Endothelial cell of umbilical vein (primary cell): ENCODE results near the gene NPC1L1. TPM values are rescaled to one million over a fixed set of nuclear protein-coding genes. Genes with fewer than 3 reads are reported as not detected.

Experiments
- BruUV-seq: library from RNA; stranded (reverse); fragments of 400-500 nt; replicated peaks from 2 replicates; lab custom pipeline; 2021; lab: Mats Ljungman, UMichigan
- CTCF ChIA-PET: fragments of 300-600, 350-600 bp; sonication (Branson Sonifier 250); formaldehyde crosslinking; loops from one replicate; lab custom pipeline; 2021; ENCODE audit warnings: antibody characterized with exemption, inconsistent platforms; lab: Charles Lee
- POLR2A ChIA-PET: fragments of 300-600, 350-600 bp; sonication (Branson Sonifier 250); formaldehyde crosslinking; loops from one replicate; lab custom pipeline; 2021; ENCODE audit warnings: antibody characterized with exemption, inconsistent platforms; lab: Charles Lee
- DNase-seq: peaks from one replicate; pipeline ENCODE4 v3.0.0-alpha.2; 2011; ENCODE audit warnings: low read depth, low spot score
- FAIRE-seq: peaks from 2 replicates; lab custom pipeline; 2011; peaks lifted over from hg19 to GRCh38; lab: Jason Lieb, UNC
- H2AFZ ChIP-seq: 2 replicates; pipeline ENCODE4 v1.6.0; 2012; ENCODE audit warnings: low read depth, low read length, control low read depth, inconsistent platforms
- H3K27ac ChIP-seq: 2 replicates; pipeline ENCODE4 v1.5.1; 2011; ENCODE audit warnings: low read depth, mild to moderate bottlenecking, control low read depth, low read length, moderate library complexity; ENCODE audit not compliant: insufficient read depth
- H3K27me3 ChIP-seq, 2 experiments: 2 replicates each; pipeline versions ENCODE4 v1.6.0 to v1.6.1; 2011; ENCODE audit warnings: low read length in 2 of 2, mixed read lengths in 1 of 2; ENCODE audit not compliant: control insufficient read depth in 2 of 2, insufficient read depth in 2 of 2
- H3K36me3 ChIP-seq, 2 experiments: 2 replicates in 1 of 2; 3 replicates in 1 of 2; pipeline ENCODE4 v1.5.1; 2011; ENCODE audit warnings: low read length in 2 of 2, mild to moderate bottlenecking in 1 of 2, moderate library complexity in 1 of 2; ENCODE audit not compliant: control insufficient read depth in 2 of 2, insufficient read depth in 2 of 2; ENCODE audit errors: extremely low read depth in 1 of 2
- H3K4me1 ChIP-seq: 3 replicates; pipeline ENCODE4 v1.5.1; 2011; ENCODE audit warnings: mild to moderate bottlenecking, low read length; ENCODE audit not compliant: control insufficient read depth, insufficient read depth; ENCODE audit errors: extremely low read depth
- H3K4me2 ChIP-seq: 2 replicates; pipeline ENCODE4 v1.6.1; 2011; ENCODE audit warnings: low read length, control low read depth, mixed read lengths; ENCODE audit not compliant: insufficient read depth
- H3K4me3 ChIP-seq, 3 experiments: fragments of 200-600 bp in 1 of 3; sonication (generic), shearing (Covaris generic) in 1 of 3; replicated peaks in 1 of 3; 2 replicates each; pipeline ENCODE4 v1.5.1; 2011 to 2016; ENCODE audit warnings: control low read depth in 3 of 3, low read length in 3 of 3, mild to moderate bottlenecking in 2 of 3, inconsistent platforms in 1 of 3, low read depth in 1 of 3, moderate library complexity in 1 of 3; ENCODE audit not compliant: insufficient read depth in 1 of 3
- H3K79me2 ChIP-seq: 2 replicates; pipeline ENCODE4 v1.6.0; 2012; ENCODE audit warnings: low read length, inconsistent platforms; ENCODE audit not compliant: control insufficient read depth, insufficient read depth
- H3K9ac ChIP-seq: replicated peaks from 2 replicates; pipeline ENCODE3; 2011; ENCODE audit warnings: low read length, control low read depth; ENCODE audit not compliant: insufficient read depth; ENCODE audit errors: extremely low read depth
- H3K9me1 ChIP-seq: replicated peaks from 3 replicates; pipeline ENCODE4 v1.6.0; 2011; ENCODE audit warnings: mild to moderate bottlenecking, low read length; ENCODE audit not compliant: control insufficient read depth, insufficient read depth; ENCODE audit errors: extremely low read depth
- H3K9me3 ChIP-seq: replicated peaks from 2 replicates; pipeline ENCODE4 v1.5.1; 2012; ENCODE audit warnings: low read length, inconsistent platforms; ENCODE audit not compliant: control insufficient read depth, insufficient read depth
- H4K20me1 ChIP-seq: replicated peaks from 2 replicates; pipeline ENCODE3; 2011; ENCODE audit warnings: mild to moderate bottlenecking, low read length; ENCODE audit not compliant: control insufficient read depth, insufficient read depth; ENCODE audit errors: extremely low read depth
- CTCF ChIP-seq, 2 donors: IDR thresholded peaks; 1 replicate in 1 of 2; 2 replicates in 1 of 2; pipeline ENCODE4 v1.5.1; 2011; ENCODE audit warnings: low read length in 2 of 2, mild to moderate bottlenecking in 2 of 2, moderate library complexity in 2 of 2, control low read depth in 1 of 2, inconsistent platforms in 1 of 2, low read depth in 1 of 2; ENCODE audit not compliant: insufficient read depth in 1 of 2; ENCODE audit errors: extremely low read depth in 1 of 2
- EZH2 ChIP-seq: IDR thresholded peaks from 2 replicates; pipeline ENCODE4 v1.6.1; 2012; ENCODE audit warnings: borderline replicate concordance, low read depth, mild to moderate bottlenecking, moderate library complexity, low read length, inconsistent platforms; ENCODE audit not compliant: severe bottlenecking
- FOS ChIP-seq: IDR thresholded peaks from 2 replicates; pipeline ENCODE4 v1.6.1; 2011; ENCODE audit warnings: mild to moderate bottlenecking, low read length, moderate library complexity, borderline replicate concordance; ENCODE audit not compliant: insufficient read depth
- GATA2 ChIP-seq: IDR thresholded peaks from 2 replicates; pipeline ENCODE4 v1.7.0; 2011; ENCODE audit warnings: low read depth, mild to moderate bottlenecking, moderate library complexity, mixed read lengths, low read length; ENCODE audit not compliant: insufficient read length, insufficient read depth
- JUN ChIP-seq: IDR thresholded peaks from 2 replicates; pipeline ENCODE4 v1.6.1; 2011; ENCODE audit warnings: borderline replicate concordance, low read depth; ENCODE audit not compliant: insufficient read length, insufficient read depth
- MAX ChIP-seq: IDR thresholded peaks from 2 replicates; pipeline ENCODE4 v1.6.1; 2011; ENCODE audit not compliant: insufficient read depth, insufficient read length
- MYC ChIP-seq: IDR thresholded peaks from one replicate; pipeline ENCODE4 v1.6.1; 2011; ENCODE audit warnings: mild to moderate bottlenecking, low read depth, low read length
- POLR2A ChIP-seq: IDR thresholded peaks from 2 replicates; pipeline ENCODE4 v1.6.1; 2012; ENCODE audit warnings: low read depth, mild to moderate bottlenecking, control low read depth, low read length
- POLR2AphosphoS5 ChIP-seq: IDR thresholded peaks from 2 replicates; pipeline ENCODE4 v1.6.1; 2012; ENCODE audit warnings: low read depth, mild to moderate bottlenecking, control low read depth, low read length, moderate library complexity; ENCODE audit not compliant: insufficient read depth
- dilution Hi-C: fragments of 300-500 bp; cut with MboI; formaldehyde crosslinking; loops from one replicate; pipeline ENCODE4 v1.15.0; 2019; ENCODE audit warnings: low sequenced_read_pairs; ENCODE audit not compliant: extremely low pct_ligation_motif_present
- intact Hi-C: fragments of 100-400 bp; cut with micrococcal nuclease; formaldehyde crosslinking; loops from one replicate; pipeline ENCODE4 v1.10.0; 2022
- polyA plus RNA-seq, 4 experiments: library from polyadenylated mRNA; depleted of rRNA in 3 of 4; stranded (reverse) in 3 of 4; unstranded in 1 of 4; fragments of >200 nt; gene quantifications; 2 replicates each; pipeline versions ENCODE4 v1.2.1 to v1.2.3, GENCODE V29; 2011 to 2012; ENCODE audit warnings: missing spikeins in 1 of 4
- total RNA-seq: library from RNA; stranded (reverse); gene quantifications from 2 replicates; pipeline ENCODE4 v1.2.3, GENCODE V29; 2021

NPC1L1 gene
- total and polyA plus RNA-seq, 2 donors (not counting 3 experiments of a cell fraction or from before 2014, with no cell fraction given) = not detected

- Histone ChIP-seq H3K4me1 (peaks cover 44% of the 10 kb centered on the region), H3K27ac (no peak overlapping the region), H3K4me2 (no peak overlapping the region), H3K9me1 (no peaks in the 10 kb centered on the region), H3K79me2 (peaks cover 71% of the 10 kb centered on the region), H3K9me3 (no peaks in the 10 kb centered on the region), H2AFZ (no peak overlapping the region), H3K9ac (no peak overlapping the region), H3K4me3 (no peak overlapping the region), H3K36me3 (peaks cover 12 to 17% of the 10 kb centered on the region in 2 experiments), H4K20me1 (no peaks in the 10 kb centered on the region), H3K27me3 (no peaks in the 10 kb centered on the region)
- ChIA-PET POLR2A (no interaction called here), CTCF (interaction anchor here (0.8 to 1.9 kb wide), 4 partner anchors 50 to 139 kb away, joined by 3 to 6 read pairs (median 4); no protein-coding TSS in a partner anchor)
- FAIRE-seq (no peak), DNase-seq (no peak)
- intact Hi-C loops = no loop called here
- dilution Hi-C loops = no loop called here
- BruUV-seq = no TSS peak
- TF ChIP-seq JUN (no peak), GATA2 (no peak), EZH2 (no peak), POLR2A (no peak), FOS (no peak), MAX (no peak), CTCF (IDR thresholded peaks at IDR 0.05; ENCODE audit: extremely low read depth in 1 of 2, insufficient read depth in 1 of 2, low read depth in 1 of 2, low read length in 2 of 2) (no peak), POLR2AphosphoS5 (no peak), MYC (no peak)
Measured at GRCh38 chr7:44484482-44485313, 56.4 kb downstream of the NPC1L1 start.
